Kasumi-1 (cell line): ENCODE measurements around the gene TCF19.
"Not testable (repeated sequence)": the region's sequence is repeated elsewhere in the genome, so short reads cannot be mapped to it uniquely, and the experiment has no call there.

Source experiments
- DNase-seq, 2 experiments: peaks; one replicate each; lab custom pipeline; 2025; lab: John Stamatoyannopoulos, UW

TCF19 gene

GRCh38 chr6:31179896-31180295 lies 21.5 kb downstream of the TCF19 start:
- DNase-seq, result no peak

GRCh38 chr6:31180500-31180899 lies 22.1 kb downstream of the TCF19 start:
- DNase-seq, result no peak

- DNase-seq, result not testable (repeated sequence)
Observed at GRCh38 chr6:31183287-31183686, 24.9 kb downstream of the TCF19 start.

GRCh38 chr6:31183859-31184258 lies 25.5 kb downstream of the TCF19 start:
- DNase-seq, result not testable (repeated sequence)

GRCh38 chr6:31185695-31186051 lies 27.3 kb downstream of the TCF19 start:
- not testable (repeated sequence) for DNase-seq

GRCh38 chr6:31186052-31186734 lies 27.8 kb downstream of the TCF19 start:
- DNase-seq, result no peak

- no peak for DNase-seq
Observed at GRCh38 chr6:31187780-31188194, 29.4 kb downstream of the TCF19 start.

GRCh38 chr6:31189223-31189622 lies 30.8 kb downstream of the TCF19 start:
- DNase-seq, result not testable (repeated sequence)

GRCh38 chr6:31190488-31190887 lies 32.1 kb downstream of the TCF19 start:
- no peak for DNase-seq

- DNase-seq, result peak; percentile 41 to 57
Observed at GRCh38 chr6:31192431-31193105, 34.2 kb downstream of the TCF19 start.

- peak in 1 of 2 experiments; percentile 2 for DNase-seq
Observed at GRCh38 chr6:31193206-31193605, 34.8 kb downstream of the TCF19 start.

- no peak for DNase-seq
Observed at GRCh38 chr6:31194061-31194834, 35.9 kb downstream of the TCF19 start.

- not testable (repeated sequence) for DNase-seq
Observed at GRCh38 chr6:31195308-31195979, 37.1 kb downstream of the TCF19 start.

- DNase-seq, result not testable (repeated sequence)
Observed at GRCh38 chr6:31196251-31197022, 38.0 kb downstream of the TCF19 start.

- peak; percentile 89 to 91 for DNase-seq
Observed at GRCh38 chr6:31197559-31198305, 39.3 kb downstream of the TCF19 start.

GRCh38 chr6:31199105-31199452 lies 40.7 kb downstream of the TCF19 start:
- not testable (repeated sequence) for DNase-seq

GRCh38 chr6:31202259-31203166 lies 44.1 kb downstream of the TCF19 start:
- DNase-seq, result peak; percentile 33 to 35

GRCh38 chr6:31203345-31203979 lies 45.1 kb downstream of the TCF19 start:
- peak; percentile 55 to 68 for DNase-seq

GRCh38 chr6:31204751-31205145 lies 46.4 kb downstream of the TCF19 start:
- no peak for DNase-seq
